Naive thymus-derived CD4-positive, alpha-beta T cell (primary cell): ENCODE data around the gene TMEM271. TPM values are rescaled to one million over a fixed set of nuclear protein-coding genes. Genes with fewer than 3 reads are reported as not detected.

Experiments
- ATAC-seq: fragments of 150-1000 bp; cut with Tn5 transposase; 2 replicates; pipeline ENCODE4 v1.10.0; 2021; ENCODE audit warnings: mild to moderate bottlenecking, moderate library complexity
- CTCF ChIA-PET: fragments of 350-600 bp; sonication (Branson Sonifier 250); formaldehyde crosslinking; loops from one replicate; lab custom pipeline; 2021; ENCODE audit warnings: antibody characterized with exemption; lab: Charles Lee
- POLR2A ChIA-PET: fragments of 350-600 bp; sonication (Branson Sonifier 250); formaldehyde crosslinking; loops from one replicate; lab custom pipeline; 2021; ENCODE audit warnings: antibody characterized with exemption, inconsistent platforms; lab: Charles Lee
- DNase-seq, 9 donors: peaks; one replicate each; pipeline versions ENCODE4 v3.0.0 to v3.0.0-alpha.2; 2020 to 2022; ENCODE audit warnings: mixed read lengths in 1 of 9
- H3K27ac ChIP-seq: one replicate; pipeline ENCODE4 v1.7.0; 2013; ENCODE audit warnings: mild to moderate bottlenecking, low read depth, low read length, moderate library complexity
- H3K27me3 ChIP-seq, 2 donors: one replicate each; pipeline ENCODE4 v1.7.0; 2013; ENCODE audit warnings: low read length in 2 of 2, mild to moderate bottlenecking in 2 of 2, moderate library complexity in 2 of 2; ENCODE audit not compliant: control insufficient read depth in 2 of 2, insufficient read depth in 2 of 2
- H3K36me3 ChIP-seq, 3 experiments: 1 replicate in 2 of 3; 2 replicates in 1 of 3; pipeline ENCODE4 v1.7.0; 2013; ENCODE audit warnings: low read length in 3 of 3, mild to moderate bottlenecking in 3 of 3, moderate library complexity in 1 of 3; ENCODE audit not compliant: insufficient read depth in 3 of 3, control insufficient read depth in 2 of 3
- H3K4me1 ChIP-seq, 2 donors: one replicate each; pipeline ENCODE4 v1.7.0; 2013; ENCODE audit warnings: low read length in 2 of 2, mild to moderate bottlenecking in 2 of 2, moderate library complexity in 1 of 2; ENCODE audit not compliant: control insufficient read depth in 2 of 2, insufficient read depth in 2 of 2
- H3K4me3 ChIP-seq: 2 replicates; pipeline ENCODE4 v1.7.0; 2013; ENCODE audit warnings: mild to moderate bottlenecking, low read length
- H3K9me3 ChIP-seq, 3 experiments: 1 replicate in 2 of 3; 2 replicates in 1 of 3; pipeline ENCODE4 v1.7.0; 2013; ENCODE audit warnings: low read length in 3 of 3; ENCODE audit not compliant: control insufficient read depth in 2 of 3
- H3K27ac Mint-ChIP-seq, 9 donors: one replicate each; pipeline ENCODE4 v1.8.0; 2020 to 2022; ENCODE audit warnings: mixed read lengths in 9 of 9, mild to moderate bottlenecking in 8 of 9, moderate library complexity in 5 of 9, inconsistent platforms in 2 of 9
- H3K27me3 Mint-ChIP-seq, 5 donors: one replicate each; pipeline ENCODE4 v1.8.0; 2021 to 2022; ENCODE audit warnings: mixed read lengths in 5 of 5, mild to moderate bottlenecking in 1 of 5
- H3K36me3 Mint-ChIP-seq, 5 donors: one replicate each; pipeline ENCODE4 v1.8.0; 2020 to 2022; ENCODE audit warnings: mixed read lengths in 5 of 5, mild to moderate bottlenecking in 3 of 5, inconsistent platforms in 1 of 5
- H3K4me1 Mint-ChIP-seq, 7 donors: one replicate each; pipeline ENCODE4 v1.8.0; 2020 to 2022; ENCODE audit warnings: mixed read lengths in 7 of 7, mild to moderate bottlenecking in 3 of 7, inconsistent platforms in 1 of 7
- H3K4me3 Mint-ChIP-seq, 10 donors: one replicate each; pipeline ENCODE4 v1.8.0; 2020 to 2022; ENCODE audit warnings: mild to moderate bottlenecking in 10 of 10, mixed read lengths in 10 of 10, moderate library complexity in 6 of 10, inconsistent platforms in 2 of 10
- H3K9me3 Mint-ChIP-seq, 11 donors: one replicate each; pipeline ENCODE4 v1.8.0; 2020 to 2022; ENCODE audit warnings: mixed read lengths in 11 of 11, mild to moderate bottlenecking in 4 of 11, inconsistent platforms in 1 of 11, moderate library complexity in 1 of 11
- intact Hi-C, 2 donors: fragments of 100-400 bp; cut with micrococcal nuclease; formaldehyde crosslinking; loops; one replicate each; pipeline ENCODE4 v1.15.1; 2023
- polyA plus RNA-seq, 2 donors: library from polyadenylated mRNA; unstranded; fragments of 300-500 nt; fragmentation: Illumina TruSeq; gene quantifications; one replicate each; pipeline ENCODE4 v1.2.3, GENCODE V29; 2021
- total RNA-seq, 6 experiments: library from RNA in 5 of 6; stranded (reverse) in 5 of 6; gene quantifications; 1 replicate in 5 of 6; 2 replicates in 1 of 6; pipeline ENCODE4 v1.2.3 and lab custom pipeline; 2021 to 2026

The TMEM271 gene
- total and polyA plus RNA-seq, 7 experiments from 2014 or later: not detected

DNA sequence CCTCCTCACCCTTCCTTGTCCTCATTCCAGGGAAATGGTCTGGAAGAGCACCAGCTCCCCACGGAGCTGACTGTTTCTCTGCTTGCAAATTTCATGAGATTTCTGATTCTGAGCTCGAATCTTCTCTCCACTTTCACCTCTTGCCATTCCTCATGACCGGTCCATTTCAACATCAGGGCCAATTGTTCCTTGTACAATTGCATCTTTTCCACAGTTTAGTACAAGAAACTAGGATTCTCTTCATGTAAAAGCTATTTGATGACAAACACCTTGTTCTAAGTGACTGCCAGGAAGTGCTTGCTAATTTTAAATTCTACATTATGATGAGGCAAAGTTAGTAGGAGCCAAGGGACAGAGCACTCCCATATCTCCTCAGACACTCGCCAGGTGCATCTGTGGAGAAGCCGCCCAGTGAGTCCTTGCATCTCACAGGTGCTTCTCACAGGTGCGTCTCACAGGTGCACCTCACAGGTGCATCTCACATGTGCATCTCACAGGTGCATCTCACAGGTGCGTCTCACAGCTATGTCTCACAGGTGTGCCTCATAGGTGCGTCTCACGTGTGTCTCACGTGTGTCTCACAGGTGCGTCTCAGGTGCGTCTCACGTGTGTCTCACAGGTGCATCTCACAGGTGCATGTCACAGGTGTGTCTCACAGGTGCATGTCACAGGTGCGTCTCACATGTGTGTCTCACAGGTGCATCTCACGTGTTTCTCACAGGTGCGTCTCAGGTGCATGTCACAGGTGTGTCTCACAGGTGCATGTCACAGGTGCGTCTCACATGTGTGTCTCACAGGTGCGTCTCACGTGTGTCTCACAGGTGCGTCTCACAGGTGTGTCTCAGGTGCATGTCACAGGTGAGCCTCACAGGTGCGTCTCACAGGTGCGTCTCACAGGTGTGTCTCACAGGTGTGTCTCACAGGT lies 46.2 kb upstream of the TMEM271 start:
- POLR2A ChIA-PET: no interaction called here
- Mint-ChIP-seq H3K4me3 (no peak overlapping the region), H3K4me1 (no peaks in the 10 kb centered on the region), H3K9me3 (peaks cover 0 to 2% (median 0%) of the 10 kb centered on the region in 11 donors), H3K27ac (no peak overlapping the region), H3K27me3 (peaks cover 0 to 41% (median 23%) of the 10 kb centered on the region in 5 donors), H3K36me3 (peaks cover 0 to 4% (median 0%) of the 10 kb centered on the region in 5 donors)
- no peak overlapping the region for H3K4me3 ChIP-seq
- H3K36me3 ChIP-seq: no peaks in the 10 kb centered on the region
- H3K27ac ChIP-seq: no peak overlapping the region
- CTCF ChIA-PET: no interaction called here
- H3K4me1 ChIP-seq: no peaks in the 10 kb centered on the region
- intact Hi-C loops: no loop called here
- DNase-seq: no peak
- H3K9me3 ChIP-seq: no peaks in the 10 kb centered on the region
- no peak for ATAC-seq
- H3K27me3 ChIP-seq: no peaks in the 10 kb centered on the region

DNA sequence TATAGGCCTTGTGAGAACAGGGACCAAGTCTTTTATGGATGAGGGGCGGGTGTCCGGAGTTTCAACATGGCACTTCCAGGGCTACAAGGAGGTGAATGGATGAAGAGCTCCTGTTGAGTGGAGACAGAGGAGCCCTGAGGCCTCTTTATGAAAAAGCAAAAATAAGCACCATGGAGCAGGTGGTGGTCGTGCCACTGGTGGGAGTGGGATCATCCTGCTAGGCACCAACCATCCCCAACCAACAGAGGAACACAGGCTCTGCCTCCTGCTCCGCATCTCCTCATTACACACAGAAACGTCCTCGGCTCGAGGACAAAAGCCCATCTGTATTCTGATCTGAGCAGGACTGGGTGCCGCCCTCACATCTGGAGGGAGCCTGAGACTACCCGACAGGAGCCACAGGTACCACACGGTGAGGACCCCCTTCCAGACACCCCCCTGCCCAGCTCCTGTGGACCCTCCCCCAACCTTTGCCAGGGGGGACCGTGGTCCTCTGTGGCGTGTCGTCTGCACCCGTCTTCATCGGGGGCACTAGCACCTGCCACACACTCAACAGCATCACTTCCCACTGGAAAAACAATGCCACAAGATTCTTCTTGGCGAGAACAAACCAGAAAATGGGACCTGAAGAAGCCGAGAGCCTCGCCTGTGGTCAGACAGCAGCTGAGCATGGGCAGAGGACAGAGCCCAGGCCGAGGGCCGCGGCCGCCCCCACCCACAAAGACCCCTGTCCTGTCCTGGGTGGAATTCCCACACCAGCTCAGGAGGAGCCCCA lies 45.4 kb upstream of the TMEM271 start:
- intact Hi-C loops: no loop called here
- Mint-ChIP-seq H3K9me3 (peaks cover 0 to 2% (median 0%) of the 10 kb centered on the region in 11 donors), H3K4me3 (no peak overlapping the region), H3K4me1 (no peaks in the 10 kb centered on the region), H3K27ac (no peak overlapping the region), H3K36me3 (peaks cover 0 to 4% (median 0%) of the 10 kb centered on the region in 5 donors), H3K27me3 (peaks cover 0 to 42% (median 23%) of the 10 kb centered on the region in 5 donors)
- POLR2A ChIA-PET: no interaction called here
- Histone ChIP-seq H3K27ac (no peak overlapping the region), H3K9me3 (no peaks in the 10 kb centered on the region), H3K4me1 (no peaks in the 10 kb centered on the region), H3K4me3 (no peak overlapping the region), H3K27me3 (no peaks in the 10 kb centered on the region), H3K36me3 (no peaks in the 10 kb centered on the region)
- DNase-seq: no peak
- no peak for ATAC-seq
- CTCF ChIA-PET: no interaction called here

DNA sequence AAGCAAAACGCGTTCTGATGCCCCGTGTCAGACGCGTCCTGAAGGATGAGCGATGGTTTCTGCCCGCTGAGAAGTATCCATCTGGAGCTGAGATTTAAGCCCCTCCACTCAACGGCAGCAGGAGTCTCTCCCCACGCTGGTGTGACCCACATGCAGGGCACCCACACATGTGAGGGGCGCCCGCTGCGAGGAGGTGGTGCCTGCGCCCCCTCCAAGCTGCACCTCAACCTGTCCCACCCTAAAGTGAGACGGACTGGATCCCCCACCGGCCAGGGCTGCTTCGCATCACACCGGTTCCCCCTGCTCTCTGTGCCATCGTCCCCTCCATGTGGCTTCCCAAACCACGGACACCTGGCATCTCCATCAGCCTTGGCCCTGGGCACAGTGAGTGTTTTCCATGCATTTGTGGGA lies 44.8 kb upstream of the TMEM271 start:
- H3K36me3 Mint-ChIP-seq: peaks cover 0 to 4% (median 0%) of the 10 kb centered on the region in 5 donors
- no peak overlapping the region for H3K27ac Mint-ChIP-seq
- no peaks in the 10 kb centered on the region for H3K9me3 ChIP-seq
- no peak overlapping the region for H3K4me3 Mint-ChIP-seq
- no peaks in the 10 kb centered on the region for H3K4me1 ChIP-seq
- no peak overlapping the region for H3K27ac ChIP-seq
- peaks cover 0 to 2% (median 0%) of the 10 kb centered on the region in 11 donors for H3K9me3 Mint-ChIP-seq
- no peaks in the 10 kb centered on the region for H3K27me3 ChIP-seq
- CTCF ChIA-PET: no interaction called here
- H3K36me3 ChIP-seq: no peaks in the 10 kb centered on the region
- no peaks in the 10 kb centered on the region for H3K4me1 Mint-ChIP-seq
- intact Hi-C loops: no loop called here
- peaks cover 0 to 38% (median 23%) of the 10 kb centered on the region in 5 donors for H3K27me3 Mint-ChIP-seq
- POLR2A ChIA-PET: no interaction called here
- ATAC-seq (no peak), DNase-seq (no peak)
- no peak overlapping the region for H3K4me3 ChIP-seq

DNA sequence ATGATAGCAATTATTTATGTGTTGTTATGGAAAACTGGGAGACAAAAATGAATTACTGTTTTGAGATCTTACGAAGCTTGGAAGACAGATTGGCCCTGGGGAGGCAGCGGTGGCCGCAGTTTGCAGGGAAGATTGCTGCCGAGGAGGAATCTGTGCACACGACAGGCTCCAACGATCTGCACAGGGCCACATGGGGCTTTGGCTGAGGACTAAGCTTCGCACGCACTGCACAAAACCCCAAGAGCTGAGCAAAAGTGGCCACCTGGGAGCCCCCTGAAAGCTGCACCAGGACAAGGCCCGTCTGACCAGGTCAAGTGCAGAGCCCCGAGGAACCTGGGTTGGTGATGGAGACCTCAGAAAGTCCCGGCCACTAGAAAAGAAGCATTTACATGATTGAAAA lies 44.1 kb upstream of the TMEM271 start:
- peaks cover 0 to 38% (median 30%) of the 10 kb centered on the region in 5 donors for H3K27me3 Mint-ChIP-seq
- peaks cover 0 to 2% (median 0%) of the 10 kb centered on the region in 11 donors for H3K9me3 Mint-ChIP-seq
- Histone ChIP-seq H3K4me1 (no peaks in the 10 kb centered on the region), H3K4me3 (no peak overlapping the region), H3K27ac (no peak overlapping the region), H3K9me3 (no peaks in the 10 kb centered on the region), H3K36me3 (no peaks in the 10 kb centered on the region), H3K27me3 (no peaks in the 10 kb centered on the region)
- DNase-seq: no peak
- no peak overlapping the region for H3K27ac Mint-ChIP-seq
- POLR2A ChIA-PET: no interaction called here
- no peak for ATAC-seq
- no peaks in the 10 kb centered on the region for H3K4me1 Mint-ChIP-seq
- intact Hi-C loops: no loop called here
- CTCF ChIA-PET: no interaction called here
- H3K4me3 Mint-ChIP-seq: no peak overlapping the region
- H3K36me3 Mint-ChIP-seq: peaks cover 0 to 4% (median 0%) of the 10 kb centered on the region in 5 donors

DNA sequence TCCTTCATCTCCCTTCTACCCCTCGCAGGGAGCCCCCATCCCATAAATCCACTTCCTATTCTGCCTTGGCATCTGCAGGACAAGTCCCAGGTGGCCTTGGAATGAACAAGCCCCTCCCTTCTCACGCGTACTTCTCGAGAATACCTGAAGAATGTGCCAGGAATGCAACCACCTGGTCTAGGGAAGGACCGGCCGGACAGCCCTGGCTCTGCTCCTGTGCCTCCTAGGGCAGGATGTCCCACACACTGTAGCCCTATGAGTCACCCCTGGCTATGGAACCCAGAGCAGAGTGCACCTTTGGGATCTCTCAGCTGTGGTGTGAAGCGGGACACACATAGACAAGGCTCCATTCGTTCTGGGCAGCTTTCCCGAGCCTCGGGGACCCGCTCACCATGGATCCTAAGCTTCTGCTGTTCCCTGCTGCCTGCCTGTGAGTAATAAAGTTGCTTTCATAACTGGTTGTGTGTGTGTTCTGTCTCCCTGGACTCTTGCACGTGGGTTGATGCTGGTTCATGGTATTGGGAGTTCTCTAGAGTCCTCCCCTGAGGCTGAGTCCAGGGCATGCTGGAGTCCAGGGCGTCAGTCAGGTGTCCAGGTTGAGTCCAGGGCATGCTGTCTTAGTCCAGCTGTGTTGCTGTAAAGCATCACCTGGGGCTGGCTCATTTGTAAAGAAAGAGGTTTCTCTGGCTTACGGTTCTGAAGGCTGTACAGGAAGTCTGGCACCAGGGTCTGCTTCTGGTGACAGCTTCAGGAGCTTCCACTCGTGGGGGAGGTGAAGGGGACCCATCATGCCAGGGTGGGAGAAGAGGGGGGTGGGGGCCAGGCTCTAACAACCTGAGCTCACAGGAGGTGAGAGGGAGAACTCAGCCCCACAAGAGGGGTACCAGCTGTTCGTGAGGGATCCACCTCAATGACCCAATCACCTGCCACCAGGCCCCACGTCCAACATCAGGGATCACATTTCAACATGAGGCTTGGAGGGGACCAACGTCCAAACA lies 41.8 kb upstream of the TMEM271 start:
- no peaks in the 10 kb centered on the region for H3K9me3 ChIP-seq
- H3K27me3 Mint-ChIP-seq: peaks cover 3 to 32% (median 29%) of the 10 kb centered on the region in 5 donors
- H3K27ac ChIP-seq: no peak overlapping the region
- no peaks in the 10 kb centered on the region for H3K27me3 ChIP-seq
- H3K27ac Mint-ChIP-seq: no peak overlapping the region
- peaks cover 0 to 3% (median 0%) of the 10 kb centered on the region in 11 donors for H3K9me3 Mint-ChIP-seq
- ATAC-seq (no peak), DNase-seq (no peak)
- H3K36me3 ChIP-seq: no peaks in the 10 kb centered on the region
- no peaks in the 10 kb centered on the region for H3K4me1 ChIP-seq
- H3K4me3 Mint-ChIP-seq: no peak overlapping the region
- intact Hi-C loops: no loop called here
- H3K4me1 Mint-ChIP-seq: no peaks in the 10 kb centered on the region
- H3K36me3 Mint-ChIP-seq: peaks cover 0 to 4% (median 0%) of the 10 kb centered on the region in 5 donors
- POLR2A ChIA-PET: no interaction called here
- CTCF ChIA-PET: no interaction called here
- H3K4me3 ChIP-seq: no peak overlapping the region
